NOMO-1 (cell line): ENCODE data around the gene NEDD4L.
A peak's percentile ranks its signal among the peaks of the same experiment; 100 is the strongest.

Source experiments
- DNase-seq, 2 experiments: peaks; one replicate each; lab custom pipeline; 2025; ENCODE audit not compliant: unreplicated experiment in 2 of 2; lab: John Stamatoyannopoulos, UW

Gene NEDD4L

DNA sequence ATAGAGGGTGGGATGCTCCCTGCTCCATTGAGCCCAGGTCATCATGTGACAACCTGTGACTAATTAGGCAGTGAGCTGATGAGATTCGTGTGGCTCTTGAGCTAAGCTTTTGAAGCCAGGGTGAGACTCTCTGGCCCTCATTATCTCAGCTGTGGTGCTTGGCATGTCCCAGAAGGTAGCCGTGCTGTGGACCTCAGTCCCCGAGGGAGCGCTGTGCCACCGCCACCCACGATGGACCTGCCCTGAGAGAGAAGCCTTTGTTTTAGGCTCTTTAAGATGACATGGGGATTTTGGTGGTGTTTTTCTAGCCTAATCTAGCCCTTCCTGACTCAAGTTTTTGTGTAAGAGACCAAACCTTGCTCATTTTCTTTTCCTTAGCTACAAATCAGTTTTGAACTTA lies 66.4 kb downstream of the NEDD4L start:
- no peak for DNase-seq

GRCh38 chr18:58112174-58112573 lies 68.1 kb downstream of the NEDD4L start:
- DNase-seq: no peak

DNA sequence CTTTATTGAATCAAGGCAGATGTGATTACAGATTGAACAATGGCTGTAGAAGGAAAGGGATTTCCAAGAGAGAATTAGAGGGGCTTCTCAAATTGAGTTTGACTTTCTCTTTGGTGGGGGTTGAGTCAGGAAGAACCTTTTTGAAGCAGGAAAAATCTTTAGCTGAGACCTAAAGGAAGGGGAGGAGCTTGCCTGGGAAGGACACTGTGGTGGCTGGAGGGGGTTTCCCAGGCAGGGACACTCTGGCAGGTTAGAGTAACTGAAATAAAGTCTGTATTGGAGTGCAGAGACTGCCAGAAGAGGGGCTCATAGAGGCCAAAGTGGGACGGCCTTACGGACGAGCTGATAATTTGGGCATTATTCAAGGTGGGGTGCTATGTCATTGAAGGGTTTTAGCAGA lies 69.3 kb downstream of the NEDD4L start:
- no peak for DNase-seq

DNA sequence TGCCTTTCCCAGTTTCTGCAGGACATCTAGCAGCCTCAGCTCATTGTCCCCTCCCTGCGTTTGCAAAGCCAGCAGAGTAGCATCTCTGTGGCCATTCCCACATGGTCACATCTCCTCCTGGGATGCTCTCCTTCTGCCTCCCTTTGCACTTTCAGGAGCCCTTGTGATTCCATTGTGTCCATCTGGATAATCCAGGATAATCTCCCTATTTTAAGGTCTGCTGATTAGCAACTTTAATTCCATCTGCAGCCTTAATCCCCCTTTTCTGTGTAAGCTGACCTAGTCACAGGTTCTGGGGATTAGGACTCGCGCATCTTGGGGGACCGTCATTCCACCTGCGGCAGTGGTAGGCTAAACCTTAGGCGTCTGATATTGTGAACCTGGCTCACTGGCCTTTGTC lies 70.7 kb downstream of the NEDD4L start:
- DNase-seq: no peak

GRCh38 chr18:58116818-58117217 lies 72.8 kb downstream of the NEDD4L start:
- DNase-seq: no peak

- peak in 1 of 2 experiments; percentile 32 for DNase-seq
These were observed 73.9 kb downstream of the NEDD4L start for GRCh38 chr18:58117786-58118403.

GRCh38 chr18:58118536-58118935 lies 74.5 kb downstream of the NEDD4L start:
- no peak for DNase-seq

DNA sequence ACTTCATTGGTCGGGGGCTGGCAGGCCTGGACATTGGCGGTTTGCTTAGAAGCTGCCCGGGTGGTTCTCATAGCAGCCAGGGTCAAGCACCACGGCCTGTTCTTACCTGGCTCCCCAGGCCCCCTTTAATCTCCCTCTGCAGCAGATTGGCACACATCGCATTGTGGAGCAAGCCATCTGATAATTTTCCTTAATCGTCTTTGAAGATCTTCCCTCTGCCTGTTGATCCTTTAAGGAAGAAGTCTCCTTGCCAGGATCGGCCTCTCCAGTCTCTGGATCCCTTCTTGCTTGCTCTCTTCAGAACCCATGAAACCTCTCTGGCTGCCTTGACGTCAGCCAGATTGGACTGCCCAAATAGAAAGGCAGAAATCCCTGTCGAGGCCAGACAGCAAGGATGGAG lies 75.8 kb downstream of the NEDD4L start:
- no peak for DNase-seq

DNA sequence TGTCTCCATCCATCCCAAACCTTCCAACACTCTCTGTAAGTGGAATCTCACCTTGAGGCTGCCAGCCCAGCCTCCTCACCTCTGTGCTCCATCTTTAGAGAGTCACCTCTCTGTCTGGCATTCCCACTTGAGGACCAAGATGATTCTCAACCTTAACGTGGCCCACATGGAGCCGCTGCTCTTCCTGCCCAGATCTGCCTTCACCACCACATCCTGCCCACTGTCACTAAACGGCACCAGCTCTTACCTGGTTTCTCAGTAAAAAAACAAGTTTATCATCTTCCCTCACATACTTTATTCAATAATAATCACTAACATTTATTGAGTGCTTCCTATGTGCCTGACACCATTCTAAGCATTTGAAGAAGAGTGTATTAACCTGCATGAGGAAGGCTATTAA lies 80.4 kb downstream of the NEDD4L start:
- no peak for DNase-seq

DNA sequence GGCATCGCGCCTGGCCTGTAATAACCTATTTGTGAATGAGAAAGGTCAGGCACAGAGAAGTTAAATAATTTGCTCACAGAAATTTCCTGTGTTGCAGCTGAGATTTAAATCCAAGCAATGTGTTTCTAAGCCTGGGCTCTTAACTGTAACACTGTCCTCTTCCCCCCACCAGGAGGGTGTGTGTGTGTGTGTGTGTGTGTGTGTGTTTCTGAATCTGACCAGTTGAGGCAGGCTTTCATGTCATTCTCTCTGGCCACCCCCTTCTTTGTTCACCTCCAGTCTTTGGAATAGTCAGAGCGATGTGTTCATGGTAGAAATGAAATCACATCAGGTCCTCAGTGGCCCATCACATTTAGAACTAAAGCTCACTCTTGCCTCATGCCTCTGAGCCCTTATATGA lies 81.2 kb downstream of the NEDD4L start:
- no peak for DNase-seq

GRCh38 chr18:58125756-58126155 lies 81.7 kb downstream of the NEDD4L start:
- no peak for DNase-seq

DNA sequence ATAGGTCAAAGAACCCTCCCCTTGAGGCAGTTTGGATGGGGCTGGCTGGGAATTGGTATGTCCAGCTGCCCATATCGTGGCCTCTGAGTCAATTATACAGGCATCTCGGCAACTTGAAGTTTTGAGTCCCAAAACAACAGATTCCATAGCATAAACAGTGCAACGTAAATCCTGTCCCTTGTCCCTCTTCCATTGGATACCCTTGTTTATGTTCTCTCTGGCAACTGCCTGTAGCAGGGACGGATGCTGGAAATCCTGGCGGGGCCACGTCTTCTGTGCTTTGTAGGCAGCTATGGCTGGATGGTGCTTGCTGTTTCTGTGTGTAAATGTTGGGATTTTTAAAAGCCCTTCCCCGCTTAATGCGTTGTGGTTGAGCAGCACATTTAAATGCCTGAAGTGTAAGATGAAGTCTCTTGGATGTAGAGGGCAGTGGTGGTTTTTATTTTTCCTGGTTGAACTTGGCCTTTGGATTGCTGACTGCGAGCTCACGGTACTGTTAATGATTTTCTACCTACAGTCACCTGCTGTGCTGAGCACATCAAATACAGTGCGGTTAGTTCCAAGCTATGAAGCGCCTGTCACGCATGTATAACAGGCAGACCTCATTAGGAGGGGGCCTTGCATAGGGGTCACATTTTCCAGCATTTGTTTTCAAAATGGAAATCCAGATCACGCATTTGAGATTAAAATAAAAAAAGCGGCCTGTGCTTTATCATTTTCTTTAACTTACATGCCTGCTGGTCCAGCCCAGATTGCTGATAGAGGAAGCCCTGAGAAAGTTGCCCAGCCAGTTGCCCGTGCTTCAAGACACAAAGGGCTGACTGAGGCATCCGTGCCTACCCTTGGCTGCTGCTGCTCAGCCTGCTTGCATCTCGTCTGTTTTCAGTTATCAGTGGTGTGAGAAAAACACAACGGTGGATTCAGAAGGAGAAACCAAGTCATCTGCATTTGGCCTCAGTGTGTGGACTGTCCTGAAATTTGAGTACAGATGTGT lies 84.7 kb downstream of the NEDD4L start:
- no peak for DNase-seq

DNA sequence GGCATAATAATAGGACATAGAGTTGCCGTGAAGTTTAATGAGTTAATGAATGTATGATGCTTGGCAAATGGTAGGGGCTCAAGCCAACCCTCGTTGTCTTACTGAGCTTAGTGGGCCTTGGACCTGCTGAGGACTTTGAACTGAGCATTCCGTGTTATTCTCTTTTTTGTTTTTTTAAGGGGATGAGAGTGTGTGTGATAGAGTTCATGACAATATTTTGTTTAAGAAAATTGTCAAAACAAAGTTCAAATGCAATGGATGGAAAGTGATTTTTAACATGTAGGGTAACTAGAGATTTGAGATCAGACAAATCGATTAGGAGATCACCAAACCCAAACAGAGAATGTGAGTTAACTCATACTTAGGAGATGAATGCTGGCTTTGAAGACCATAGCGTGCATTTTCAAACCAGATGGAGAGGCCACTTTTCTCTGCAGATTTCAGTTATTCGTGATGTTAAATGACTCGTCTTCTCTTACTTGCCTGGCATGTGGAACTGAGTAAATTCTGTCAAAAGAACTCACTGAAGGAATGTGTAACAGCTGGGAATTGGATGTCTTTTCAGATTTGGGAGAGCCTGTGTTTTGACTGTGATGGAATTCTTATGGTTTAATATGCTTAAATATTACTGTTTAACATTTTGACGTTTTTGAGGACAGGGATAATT lies 88.7 kb downstream of the NEDD4L start:
- no peak for DNase-seq

DNA sequence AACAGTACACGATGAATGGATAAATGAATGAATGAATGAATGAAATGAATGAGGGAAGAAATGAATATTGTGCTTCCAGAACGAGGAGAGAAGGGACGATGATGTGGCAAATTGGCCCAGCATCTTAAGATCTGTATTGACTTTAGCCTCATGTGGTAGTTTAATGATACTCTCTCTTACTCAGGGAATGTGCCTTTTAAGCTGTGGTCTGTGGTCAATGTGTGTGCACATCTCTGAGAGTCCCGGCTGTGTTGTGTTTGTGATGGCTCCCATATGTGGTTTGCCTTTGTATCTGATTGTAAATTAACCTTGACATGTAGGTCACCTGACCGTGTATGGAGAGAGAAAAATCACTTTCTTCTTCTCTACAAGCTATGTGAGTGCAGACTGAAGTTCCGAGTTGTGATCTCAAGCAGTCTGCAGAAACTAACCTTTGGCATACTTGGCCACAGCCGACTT lies 91.2 kb downstream of the NEDD4L start:
- peak in 1 of 2 experiments; percentile 49 for DNase-seq

GRCh38 chr18:58135701-58136331 lies 91.8 kb downstream of the NEDD4L start:
- DNase-seq: peak; percentile 55 to 74

- no peak for DNase-seq
These were observed 92.9 kb downstream of the NEDD4L start for GRCh38 chr18:58136879-58137278.

- no peak for DNase-seq
These were observed 95.7 kb downstream of the NEDD4L start for GRCh38 chr18:58139459-58140386.

- no peak for DNase-seq
These were observed 96.6 kb downstream of the NEDD4L start for GRCh38 chr18:58140387-58141325.

- no peak for DNase-seq
These were observed 99.4 kb downstream of the NEDD4L start for GRCh38 chr18:58143386-58143785.
